HG03097 (cell line): ENCODE data around the gene PRMT9.

ENCODE experiments used
- ATAC-seq: cut with Tn5 transposase; IDR thresholded peaks from one replicate; pipeline ENCODE4 v1.9.1; 2021; ENCODE audit not compliant: unreplicated experiment, low FRiP score

The PRMT9 gene

GRCh38 chr4:147682755-147683154 is 1.2 kb downstream of the PRMT9 start:
- no peak for ATAC-seq

- ATAC-seq, result no peak
These were observed 5.0 kb downstream of the PRMT9 start for GRCh38 chr4:147678796-147679549.

GRCh38 chr4:147678106-147678505 is 5.9 kb downstream of the PRMT9 start:
- ATAC-seq, result no peak

GRCh38 chr4:147674496-147674895 is 9.5 kb downstream of the PRMT9 start:
- ATAC-seq, result no peak

- no peak for ATAC-seq
These were observed 9.9 kb downstream of the PRMT9 start for GRCh38 chr4:147674073-147674472.

- no peak for ATAC-seq
These were observed 25.5 kb downstream of the PRMT9 start for GRCh38 chr4:147658501-147658900.

- ATAC-seq, result no peak
These were observed 28.3 kb downstream of the PRMT9 start for GRCh38 chr4:147655639-147656038.

- ATAC-seq, result no peak
These were observed 32.4 kb downstream of the PRMT9 start for GRCh38 chr4:147651563-147651962.

GRCh38 chr4:147648656-147649055 is 35.3 kb downstream of the PRMT9 start:
- no peak for ATAC-seq

GRCh38 chr4:147645099-147645498 is 38.9 kb downstream of the PRMT9 start:
- no peak for ATAC-seq

- ATAC-seq, result no peak
These were observed 39.5 kb downstream of the PRMT9 start for GRCh38 chr4:147644471-147644870.

- ATAC-seq, result no peak
These were observed 40.3 kb downstream of the PRMT9 start for GRCh38 chr4:147643616-147644015.

GRCh38 chr4:147640331-147640730 is 43.6 kb downstream of the PRMT9 start:
- no peak for ATAC-seq

- ATAC-seq, result no peak
These were observed 44.6 kb downstream of the PRMT9 start for GRCh38 chr4:147639388-147639787.

GRCh38 chr4:147638942-147639341 is 45.0 kb downstream of the PRMT9 start:
- ATAC-seq, result no peak

- ATAC-seq, result no peak
These were observed 45.6 kb downstream of the PRMT9 start for GRCh38 chr4:147638365-147638764.

- ATAC-seq, result no peak
These were observed 48.6 kb downstream of the PRMT9 start for GRCh38 chr4:147635348-147635747.

- ATAC-seq, result no peak
These were observed 50.3 kb downstream of the PRMT9 start for GRCh38 chr4:147633643-147634042.

GRCh38 chr4:147633113-147633512 is 50.9 kb downstream of the PRMT9 start:
- no peak for ATAC-seq

- ATAC-seq, result no peak
These were observed 53.9 kb downstream of the PRMT9 start for GRCh38 chr4:147629783-147630730.

- ATAC-seq, result no peak
These were observed 55.5 kb downstream of the PRMT9 start for GRCh38 chr4:147628415-147628814.

GRCh38 chr4:147626903-147627302 is 57.1 kb downstream of the PRMT9 start:
- ATAC-seq, result no peak
